ENCODE measurements around the gene TMEM63B.
"Not testable (repeated sequence)": the region's sequence is repeated elsewhere in the genome, so short reads cannot be mapped to it uniquely, and the experiment has no call there.

TMEM63B gene

DNA sequence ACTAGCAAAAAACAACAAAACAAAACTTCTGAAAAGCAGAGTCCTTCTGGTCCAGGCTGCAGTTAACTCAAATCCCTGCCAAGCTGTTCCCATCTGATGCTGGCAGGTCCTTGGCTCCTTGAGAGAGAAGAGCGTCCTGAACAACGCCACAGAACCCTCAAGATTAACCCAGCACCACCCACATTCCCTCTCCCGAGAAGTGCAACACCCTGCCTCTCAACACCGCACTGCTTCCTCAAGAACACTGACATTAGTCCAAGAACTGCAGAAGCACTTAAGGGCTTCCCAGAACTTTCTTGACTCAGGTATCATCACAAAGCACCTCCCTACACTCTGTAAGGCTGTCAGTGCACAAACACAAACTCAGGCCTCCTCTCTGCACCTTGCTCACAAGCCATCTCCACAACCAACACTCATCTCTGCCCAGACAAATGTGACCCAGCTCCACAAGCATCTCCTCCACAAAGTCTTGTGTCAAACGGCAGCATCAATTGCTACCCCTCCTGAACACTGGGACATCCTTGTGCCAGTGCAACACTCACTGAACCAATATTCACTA, 7.6 kb upstream of the TMEM63B start:
- no peak for DNase-seq

DNA sequence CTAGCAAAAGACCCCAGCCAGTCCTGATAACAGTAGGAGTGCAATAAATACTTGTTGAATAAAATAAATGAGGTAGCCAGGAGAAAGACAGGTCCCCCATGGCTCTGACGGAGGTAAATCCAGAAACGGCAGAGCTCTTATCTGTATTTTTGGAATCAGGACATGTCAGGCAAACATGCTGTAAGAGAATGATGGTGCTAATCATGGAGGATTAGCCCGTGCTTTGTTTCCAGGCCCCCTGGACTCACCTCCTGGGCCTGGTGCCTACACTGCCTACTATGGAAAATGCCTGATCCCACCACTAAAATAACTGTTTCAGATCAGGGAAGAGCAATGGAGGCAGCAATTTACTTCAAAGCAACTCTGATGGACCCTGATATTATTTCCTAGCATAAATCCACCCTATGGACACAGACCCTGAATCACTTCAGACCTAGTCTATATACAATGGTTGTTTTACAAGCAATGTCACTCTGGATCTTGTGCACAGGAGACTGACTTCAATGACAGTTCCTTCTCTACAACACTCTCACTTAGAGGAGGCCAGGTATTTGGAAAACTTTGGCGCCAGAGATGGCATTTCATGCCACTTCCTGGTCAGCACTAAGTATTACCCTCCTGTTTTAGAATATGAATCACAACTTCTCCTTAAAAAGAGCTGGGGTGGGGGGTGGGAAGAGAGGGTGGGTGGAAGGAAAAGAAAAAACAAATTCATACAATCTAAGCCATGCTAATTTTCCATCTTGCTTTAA, 6.5 kb upstream of the TMEM63B start:
- no peak for DNase-seq

DNA sequence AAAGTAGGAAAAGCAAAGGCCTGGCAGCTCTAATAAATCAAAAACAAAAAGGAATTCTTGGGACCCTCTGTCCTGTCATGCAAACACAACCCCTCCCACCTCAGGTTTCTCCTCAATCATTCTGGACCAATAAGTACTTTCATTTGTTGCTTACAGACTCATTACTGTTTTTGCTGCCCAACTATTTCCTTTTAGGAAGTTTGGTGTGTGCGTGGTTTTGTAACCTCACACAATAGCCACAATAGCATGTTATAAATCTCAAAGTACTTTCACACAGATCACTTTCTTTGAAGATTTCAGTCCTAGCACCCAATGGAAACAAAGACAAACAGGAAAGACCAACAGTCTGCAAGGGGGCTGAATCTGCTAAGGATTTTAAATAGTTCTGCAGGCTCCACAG, 4.6 kb upstream of the TMEM63B start:
- DNase-seq, result no peak

DNA sequence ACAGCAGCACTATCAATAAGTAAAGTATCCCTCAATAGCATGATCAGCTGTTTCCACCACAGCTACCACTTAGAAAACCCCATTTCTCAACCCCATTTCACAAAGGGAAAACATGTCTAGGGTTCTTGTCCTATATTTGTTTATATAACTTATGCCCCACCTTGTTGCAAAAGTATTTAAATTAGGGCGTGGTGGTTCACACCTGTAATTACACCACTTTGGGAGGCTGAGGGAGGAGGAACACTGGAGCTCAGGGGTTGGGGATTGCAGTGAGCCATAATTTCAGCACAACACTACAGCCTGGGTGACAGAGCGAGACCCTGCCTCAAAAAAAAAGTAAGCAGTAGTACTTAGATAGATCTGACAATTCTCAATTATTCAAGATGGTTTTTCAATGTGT, 3.8 kb upstream of the TMEM63B start:
- no peak for DNase-seq

DNA sequence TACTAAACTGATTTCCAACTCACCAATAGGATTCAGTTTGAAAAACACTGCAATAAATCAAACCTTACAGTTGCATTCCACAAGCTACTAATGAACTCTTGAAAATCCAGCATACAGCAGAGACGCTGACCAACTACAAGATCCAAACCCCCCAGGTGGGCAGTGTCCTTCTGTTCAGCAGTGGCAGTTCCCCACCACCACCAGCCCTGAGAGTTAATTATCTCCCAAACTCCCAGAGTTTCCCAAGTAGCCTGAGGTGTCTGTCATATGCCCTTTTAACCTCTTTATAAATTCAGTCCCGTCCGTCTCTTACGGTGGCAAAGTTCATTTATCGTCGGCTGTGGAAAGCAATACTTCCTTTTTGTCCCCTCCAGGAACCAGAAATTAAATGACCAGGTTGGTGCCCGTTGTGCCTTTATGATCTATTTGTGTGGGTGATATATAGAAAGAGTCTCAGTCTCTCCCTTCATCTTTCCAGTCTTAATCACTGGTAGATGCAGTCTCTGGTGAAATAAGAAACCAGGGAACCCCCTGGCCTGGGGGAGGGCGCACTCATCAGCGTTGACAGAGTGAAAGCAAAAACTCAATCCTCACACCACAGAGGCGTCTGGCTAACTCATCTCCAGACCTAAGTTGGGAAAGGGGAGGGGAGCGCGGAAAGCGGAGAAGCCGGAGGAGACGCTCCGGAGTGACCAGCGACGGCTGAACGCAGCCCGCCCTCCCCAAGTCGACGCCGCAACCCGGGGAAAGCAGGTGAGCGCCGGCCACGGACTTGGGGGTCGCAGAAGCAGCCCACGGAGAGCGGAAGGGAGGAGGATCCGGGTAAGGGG, 819 bp upstream of the TMEM63B start:
- peak; percentile 91 for DNase-seq

DNA sequence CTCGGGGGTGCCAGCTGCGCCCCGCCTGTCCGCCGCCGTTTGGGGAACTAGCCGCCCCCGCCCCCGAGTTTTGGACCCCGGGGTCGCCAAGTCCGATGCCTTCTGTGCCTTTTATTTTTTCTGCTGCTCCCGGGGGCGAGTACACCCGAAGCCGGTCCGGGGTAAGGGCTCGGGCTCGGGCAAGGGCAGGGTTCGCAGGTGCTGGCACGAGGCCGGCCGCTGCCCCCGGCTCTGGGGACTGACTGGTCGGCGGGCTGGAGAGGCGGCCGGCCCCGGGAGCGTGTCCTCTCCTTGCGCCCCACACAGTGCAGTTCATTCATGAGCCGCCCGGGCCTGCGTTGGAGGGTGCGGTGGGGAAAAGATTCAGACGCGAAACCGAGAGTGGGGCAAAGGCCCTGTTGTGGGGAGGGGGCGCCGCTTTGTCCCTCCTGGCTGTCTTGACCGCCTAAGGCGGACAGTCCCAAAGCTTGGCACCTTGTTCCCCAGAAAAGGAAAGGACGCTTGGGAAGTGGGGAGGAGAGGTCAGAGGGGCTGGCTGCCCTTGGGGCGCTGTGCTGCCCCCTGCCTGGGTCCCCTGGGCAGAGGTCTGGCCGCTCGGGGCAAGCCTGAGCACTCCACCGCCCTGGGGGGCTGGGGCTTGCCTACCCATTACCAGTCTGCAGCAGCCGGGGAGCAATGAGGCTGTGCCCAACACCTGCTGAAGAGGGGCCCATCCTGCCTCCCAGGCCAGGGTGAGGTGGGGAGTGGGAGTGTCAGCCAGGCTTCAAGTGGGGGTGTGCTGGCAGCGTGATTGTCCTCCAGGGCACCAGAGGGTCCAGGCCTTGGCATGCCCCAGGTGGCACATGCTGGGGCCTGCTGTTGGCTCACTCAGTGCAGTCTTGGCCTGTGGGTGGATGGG, 915 bp downstream of the TMEM63B start:
- DNase-seq, result peak; percentile 31

DNA sequence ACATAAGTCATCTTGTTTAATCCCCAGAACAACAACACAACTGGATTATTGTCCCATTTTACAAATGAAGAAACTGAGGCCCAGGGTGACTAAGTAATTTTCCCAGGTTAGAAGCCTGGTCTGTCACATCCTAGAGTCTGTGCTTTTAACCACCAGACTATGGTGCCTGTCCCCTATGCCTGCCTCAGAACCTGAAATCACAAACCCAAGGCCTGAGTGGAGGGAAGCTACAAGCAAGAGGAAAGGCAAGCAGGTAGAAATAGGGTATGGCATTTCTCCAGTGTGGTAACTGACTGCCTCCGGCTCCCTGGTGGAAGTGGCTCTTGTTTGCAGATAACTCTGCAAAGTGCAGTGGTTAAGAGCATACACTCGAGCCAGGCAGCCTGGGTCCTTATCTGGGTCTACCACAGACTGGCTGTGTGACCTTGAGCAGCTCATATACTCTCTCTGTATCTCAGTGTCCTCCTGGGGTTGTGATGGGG, 2.5 kb downstream of the TMEM63B start:
- no peak for DNase-seq

DNA sequence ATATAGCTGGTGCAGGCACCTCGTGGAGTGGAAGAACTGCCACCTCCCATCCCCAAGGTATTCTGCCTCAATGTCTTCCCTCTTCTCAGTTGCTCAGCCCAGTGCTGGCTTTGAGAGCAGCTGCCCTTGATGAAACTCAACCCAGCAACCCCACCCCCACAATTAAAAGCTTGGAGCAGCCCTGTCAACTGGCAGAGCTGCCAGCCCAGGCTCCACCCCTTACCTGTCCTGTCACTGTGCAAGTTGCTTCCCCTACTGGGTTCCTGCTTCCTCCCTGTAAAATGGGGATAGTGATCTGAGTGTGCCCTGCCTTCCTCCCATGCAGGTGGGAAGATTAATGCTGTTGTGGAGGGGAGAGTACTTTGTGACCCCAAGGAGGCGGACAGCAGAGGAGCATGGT, 4.5 kb downstream of the TMEM63B start:
- DNase-seq, result no peak

DNA sequence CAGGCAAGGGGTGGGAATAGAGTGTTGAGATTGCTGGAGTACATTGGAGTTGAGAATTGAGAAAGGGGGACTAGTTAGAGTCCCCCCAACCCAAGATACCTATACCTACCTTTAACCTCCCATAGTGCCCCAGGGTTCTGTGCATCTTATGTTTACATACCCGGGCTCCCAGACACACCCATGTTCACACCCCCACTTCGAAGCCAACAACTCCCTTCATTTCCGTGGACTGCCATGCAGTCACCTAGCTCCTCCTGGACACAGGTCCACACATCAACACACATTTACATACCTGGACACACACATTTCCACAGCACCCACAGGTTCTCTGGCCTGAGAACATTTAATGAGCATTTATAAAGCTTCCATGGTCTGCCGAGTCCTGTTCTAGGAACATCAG, 5.1 kb downstream of the TMEM63B start:
- no peak for DNase-seq

DNA sequence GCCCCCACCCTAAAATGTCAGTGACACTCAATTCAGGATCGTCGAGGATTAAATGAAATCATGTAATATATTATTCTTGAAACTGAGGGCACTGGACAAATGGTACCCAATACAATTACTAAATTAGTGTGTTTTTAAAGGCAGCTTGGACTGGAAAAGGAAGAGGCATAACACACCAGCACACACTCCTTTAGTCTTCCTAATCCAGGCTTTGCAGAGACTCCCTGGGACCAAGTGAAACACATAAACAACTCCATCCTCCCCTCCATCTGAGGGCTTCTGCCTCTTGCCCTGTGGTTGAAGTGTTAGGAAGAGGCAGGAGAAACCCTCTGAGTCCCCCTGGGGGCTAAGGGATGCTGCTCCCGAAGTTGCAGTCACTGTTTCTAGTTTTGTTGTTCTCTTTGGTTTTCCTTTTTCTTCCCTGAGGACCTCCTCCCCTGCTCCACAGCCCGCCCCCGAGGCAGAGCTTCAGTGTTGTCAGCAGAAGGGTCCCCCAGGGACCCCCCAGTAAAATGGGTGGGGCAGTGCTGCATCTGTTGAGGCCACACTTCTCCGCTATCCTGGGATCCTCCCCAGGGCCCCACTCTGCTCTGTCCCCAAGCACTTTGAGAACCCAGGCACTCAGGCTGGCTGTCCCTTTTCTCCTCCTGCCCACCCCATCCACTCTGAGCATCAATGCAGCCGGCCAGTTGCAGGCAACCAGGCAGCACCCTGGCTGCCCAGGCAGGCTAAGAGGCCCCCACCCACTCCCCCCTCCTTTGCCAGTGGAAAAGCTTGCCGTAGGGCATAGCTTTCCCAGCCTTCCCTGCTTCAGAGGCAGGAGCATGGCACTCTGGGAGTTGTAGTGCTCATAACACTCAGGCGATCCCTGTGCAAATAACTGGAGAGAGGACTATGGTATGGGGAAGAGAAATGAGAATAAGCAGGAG, 5.9 kb downstream of the TMEM63B start:
- DNase-seq, result no peak

DNA sequence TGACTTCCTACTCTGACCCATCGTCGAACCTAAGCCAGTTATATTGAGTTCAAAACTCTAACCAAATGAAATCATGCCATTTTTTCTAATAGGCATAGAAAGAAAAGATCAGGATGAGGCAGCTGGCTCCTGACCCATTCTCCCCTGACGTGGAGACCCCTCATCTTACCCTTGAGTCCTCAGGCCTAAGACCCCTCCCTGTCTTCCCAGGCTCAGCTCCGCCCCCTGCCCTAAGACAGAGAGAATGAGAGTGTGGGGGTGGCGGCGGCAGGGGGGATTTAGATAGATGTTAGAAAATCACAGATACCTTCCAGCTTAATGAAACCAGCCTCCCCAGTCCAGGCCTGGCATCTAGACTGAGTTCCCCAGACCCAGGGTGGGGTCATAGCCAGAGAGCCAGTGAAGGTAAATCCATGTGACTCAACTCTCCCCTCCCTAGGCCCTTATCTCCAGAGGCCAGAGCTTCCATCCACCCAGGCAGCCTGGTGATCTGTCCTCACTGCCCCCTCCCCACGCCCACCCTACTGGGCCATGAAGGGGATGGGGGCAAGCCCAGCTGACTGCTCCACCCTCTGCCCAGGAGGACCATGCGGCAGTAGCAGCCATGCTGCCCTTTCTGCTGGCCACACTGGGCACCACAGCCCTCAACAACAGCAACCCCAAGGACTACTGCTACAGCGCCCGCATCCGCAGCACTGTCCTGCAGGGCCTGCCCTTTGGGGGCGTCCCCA, 6.8 kb downstream of the TMEM63B start:
- DNase-seq, result no peak

DNA sequence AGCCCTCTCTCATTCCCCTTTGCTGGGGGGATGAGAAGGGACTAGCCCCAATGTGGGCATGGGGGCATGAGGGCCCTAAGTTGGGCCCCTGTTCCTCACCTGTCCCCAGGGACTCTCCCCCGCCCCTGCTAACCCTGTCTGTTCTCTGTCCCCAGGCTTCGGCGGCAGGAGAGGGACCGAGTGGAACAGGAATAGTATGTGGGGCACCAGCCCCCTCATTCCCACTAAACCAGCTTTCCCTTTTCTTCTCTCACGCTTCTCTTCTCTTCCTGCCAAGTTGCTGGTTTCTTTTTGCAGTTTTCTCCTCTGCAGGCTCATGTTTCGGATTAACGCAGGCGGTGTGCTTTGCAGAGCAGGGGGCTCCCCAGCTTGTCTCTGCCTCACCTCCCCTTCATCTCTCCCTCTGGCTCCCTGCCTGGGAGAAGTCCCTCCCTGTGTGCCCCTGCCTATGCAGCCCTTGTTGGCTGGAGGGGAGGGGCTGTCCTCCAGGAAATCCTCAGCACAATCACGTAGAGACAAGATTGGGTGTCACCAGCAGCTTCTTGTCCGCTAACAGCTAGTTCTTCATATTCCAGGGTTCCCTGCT, 7.9 kb downstream of the TMEM63B start:
- DNase-seq, result no peak

DNA sequence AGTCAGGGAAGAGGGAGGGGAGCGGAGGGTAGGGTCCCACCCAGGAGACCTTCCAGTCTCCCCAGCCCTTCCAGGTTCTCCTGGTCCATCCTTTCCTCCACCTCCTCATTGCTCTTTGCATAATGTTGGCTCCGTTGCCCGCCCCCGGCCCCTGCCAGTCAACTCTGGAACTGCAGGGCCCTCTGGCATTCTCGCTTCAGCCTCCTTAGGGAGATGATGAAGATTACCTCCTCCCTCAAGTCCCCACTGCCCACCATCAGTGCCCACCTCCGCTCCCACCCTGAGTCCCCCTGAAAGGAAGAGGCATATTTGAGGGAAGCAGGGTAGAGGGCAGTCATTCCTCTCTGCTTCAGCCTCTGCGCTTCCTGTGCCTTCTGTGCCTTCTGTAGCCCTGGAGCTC, 8.5 kb downstream of the TMEM63B start:
- no peak for DNase-seq

DNA sequence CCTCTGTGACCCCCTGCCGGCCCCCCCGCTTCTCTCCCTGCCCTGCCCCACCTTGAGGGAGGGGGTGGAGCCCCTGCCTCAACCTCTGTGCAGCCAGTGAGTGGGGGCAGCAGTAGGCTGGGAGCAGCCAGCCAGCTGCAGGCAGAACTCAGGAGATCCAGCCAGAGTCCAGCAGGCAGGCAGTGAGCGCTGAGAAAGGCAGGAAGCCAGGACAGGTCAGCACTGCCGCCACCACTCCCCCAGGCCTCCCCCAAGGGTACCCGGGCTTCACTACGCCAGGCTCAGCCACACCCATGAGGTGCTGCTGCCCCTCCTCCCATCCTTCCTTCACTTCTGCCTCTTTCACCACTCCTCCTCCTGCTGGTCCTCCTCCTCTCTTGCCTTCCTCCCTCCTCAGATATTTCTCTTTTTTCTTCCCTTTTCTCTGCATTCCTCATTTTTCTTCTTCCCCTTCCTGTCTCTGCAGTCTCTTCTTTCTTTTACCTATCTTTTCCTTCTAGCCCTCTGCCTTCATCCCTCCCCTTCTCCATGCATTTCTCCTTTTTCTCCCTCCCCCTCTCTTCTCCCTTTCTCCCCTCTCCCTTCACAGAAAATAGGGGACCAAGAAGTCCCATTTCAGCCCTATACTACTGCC, 11.5 kb downstream of the TMEM63B start:
- DNase-seq, result no peak

DNA sequence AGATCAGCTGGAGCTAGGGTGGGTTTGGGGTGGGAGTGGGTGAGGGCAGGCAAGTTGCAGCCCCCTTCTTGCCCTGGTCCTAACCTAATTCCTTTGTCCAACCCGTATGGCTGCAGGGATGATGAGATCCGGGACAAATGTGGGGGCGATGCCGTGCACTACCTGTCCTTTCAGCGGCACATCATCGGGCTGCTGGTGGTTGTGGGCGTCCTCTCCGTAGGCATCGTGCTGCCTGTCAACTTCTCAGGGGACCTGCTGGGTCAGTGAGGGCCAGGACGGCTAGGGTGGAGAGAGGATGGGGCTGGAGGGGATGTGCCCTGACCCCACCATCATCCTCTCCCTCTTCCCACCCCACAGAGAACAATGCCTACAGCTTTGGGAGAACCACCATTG, 12.0 kb downstream of the TMEM63B start:
- DNase-seq, result no peak

DNA sequence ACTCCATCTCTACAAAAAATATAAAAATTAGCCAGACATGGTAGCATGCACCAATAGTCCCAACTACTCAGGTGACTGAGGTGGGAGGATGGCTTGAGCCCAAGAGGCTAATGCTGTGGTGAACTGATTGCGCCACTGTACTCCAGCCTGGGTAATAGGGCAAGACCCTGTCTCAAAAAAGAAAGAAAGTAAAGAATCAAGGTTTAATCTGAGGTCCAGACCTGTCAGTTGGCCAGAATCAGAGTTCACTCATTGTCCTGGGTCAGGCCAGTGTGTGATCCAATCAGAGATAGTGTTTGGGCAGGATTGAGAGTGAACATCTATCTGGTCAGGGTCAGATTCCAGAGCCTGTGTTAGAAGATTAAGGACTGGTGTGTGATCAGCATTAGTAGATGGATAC, 15.5 kb downstream of the TMEM63B start:
- DNase-seq, result no peak

DNA sequence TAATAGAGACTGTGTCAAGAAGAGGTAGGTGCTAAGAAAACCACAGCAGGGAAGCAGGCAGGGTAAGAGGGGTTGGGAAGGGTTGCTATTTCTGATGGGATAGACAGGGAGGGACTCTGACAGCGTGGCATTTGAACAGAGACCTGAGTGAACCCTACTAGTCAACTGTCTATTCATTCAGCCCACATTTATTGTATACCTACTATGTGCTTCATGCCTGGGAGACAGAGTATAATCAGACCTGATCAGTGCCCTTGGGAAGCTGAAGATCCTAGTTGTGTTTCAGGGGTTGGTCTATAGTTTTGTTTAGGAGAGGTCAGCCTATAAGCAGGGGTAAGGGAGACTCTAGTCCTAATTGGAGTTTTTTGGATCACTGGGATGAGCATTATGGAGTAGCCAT, 16.4 kb downstream of the TMEM63B start:
- DNase-seq, result no peak

DNA sequence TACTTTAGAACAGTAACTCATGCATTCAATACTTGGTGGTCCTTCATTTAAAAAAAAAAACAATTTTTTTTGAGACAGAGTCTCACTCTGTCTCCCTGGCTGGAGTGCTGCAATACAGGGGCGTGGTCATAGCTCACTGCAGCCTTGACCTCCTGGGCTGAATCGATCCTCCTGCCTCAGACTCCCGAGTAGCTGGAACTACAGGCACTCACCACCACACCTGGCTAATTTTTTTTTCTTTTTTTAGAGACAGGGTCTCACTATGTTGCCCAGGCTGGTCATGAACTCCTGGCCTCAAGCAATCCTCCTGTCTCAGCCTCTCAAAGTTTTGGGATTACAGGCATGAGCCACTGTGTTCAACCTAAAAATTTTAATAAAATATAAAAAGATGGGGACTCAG, 17.2 kb downstream of the TMEM63B start:
- not testable (repeated sequence) for DNase-seq

DNA sequence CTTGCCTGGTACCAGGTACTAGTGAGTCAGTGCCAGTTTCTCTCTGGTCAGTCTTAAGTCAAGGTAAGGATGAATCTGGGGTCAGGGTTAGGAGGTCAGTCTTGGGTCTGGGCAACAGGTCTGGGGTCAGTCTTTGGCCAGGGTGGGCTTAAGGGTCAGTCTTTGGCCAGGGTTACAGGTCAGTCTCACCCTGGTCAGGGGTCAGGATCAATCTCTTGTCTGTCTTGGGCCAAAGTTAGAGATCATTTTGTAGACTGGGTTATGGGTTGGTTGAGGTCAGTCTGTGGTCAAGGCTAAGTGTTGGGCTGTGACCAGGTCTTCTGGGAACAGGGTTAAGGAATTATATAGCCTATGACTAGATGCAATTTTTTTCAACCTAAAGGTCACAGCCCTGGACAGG, 18.5 kb downstream of the TMEM63B start:
- no peak for DNase-seq

DNA sequence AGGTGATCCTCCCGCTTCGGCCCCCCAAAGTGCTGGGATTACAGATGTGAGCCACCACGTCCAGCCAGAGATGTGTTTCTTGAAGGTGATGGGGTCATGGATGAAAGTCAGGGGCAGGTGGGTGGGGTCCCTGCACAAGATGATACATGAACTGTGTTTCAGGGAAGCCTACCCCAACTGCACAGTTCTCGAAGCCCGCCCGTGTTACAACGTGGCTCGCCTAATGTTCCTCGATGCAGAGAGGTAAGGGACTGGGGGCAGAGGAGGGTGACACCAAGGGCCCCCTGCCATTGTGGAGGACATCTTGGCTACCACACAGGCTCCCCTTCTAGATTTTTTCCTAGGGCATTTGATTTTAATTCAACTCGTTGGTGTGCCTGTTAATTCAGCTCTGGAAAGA, 19.3 kb downstream of the TMEM63B start:
- DNase-seq, result no peak
